NCI-H1105 (cell line): Measurements from ENCODE around the gene DPYSL5.

ENCODE experiments used
- DNase-seq: peaks from one replicate; lab custom pipeline; 2025; lab: John Stamatoyannopoulos, UW

Gene DPYSL5

GRCh38 chr2:26968001-26968400 is 120.1 kb downstream of the DPYSL5 start:
- DNase-seq: no peak

DNA sequence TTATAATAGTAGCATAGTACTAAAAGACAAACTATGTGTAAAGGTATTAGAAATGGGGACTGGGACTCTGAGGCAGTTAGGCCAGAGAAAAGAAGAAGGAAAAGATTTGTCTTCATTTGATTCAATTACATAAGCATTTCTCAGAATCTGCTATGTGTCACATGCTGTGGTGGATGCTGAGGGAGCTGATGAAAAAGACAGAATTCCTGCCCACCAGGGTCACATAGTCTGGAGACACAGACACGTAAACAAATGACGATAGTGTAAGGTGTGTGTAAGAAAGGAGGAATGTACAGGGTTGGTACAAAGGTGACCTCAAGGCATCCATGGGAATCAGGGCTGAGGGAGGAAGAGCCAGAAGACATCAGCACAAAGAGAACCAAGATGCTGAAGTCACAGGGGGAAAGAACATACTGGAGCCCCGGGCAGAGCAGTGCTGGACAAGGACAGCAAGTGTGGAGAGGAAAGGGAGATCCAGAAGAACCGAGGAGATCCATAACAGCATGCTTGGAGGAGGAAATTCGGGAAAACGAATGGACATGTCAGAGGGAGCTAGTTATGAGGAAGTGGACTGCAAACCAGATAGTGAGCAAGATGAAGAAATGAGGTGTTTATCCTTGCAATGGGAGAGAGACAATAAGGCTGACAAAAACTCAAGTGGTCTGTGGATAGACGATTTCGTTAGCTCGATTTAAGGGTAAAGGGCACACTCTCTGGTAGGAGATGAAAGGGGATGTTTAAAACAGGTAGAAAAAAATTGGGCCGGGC is 121.3 kb downstream of the DPYSL5 start:
- DNase-seq: no peak

- peak; percentile 95 for DNase-seq
These were observed 122.5 kb downstream of the DPYSL5 start, which contains the start of gene MAPRE3 for GRCh38 chr2:26970244-26970927. Gene MAPRE3, plus strand, starts transcription at chr2:26970637. Its CDS starts 51,582 bp downstream, at chr2:27022219.

DNA sequence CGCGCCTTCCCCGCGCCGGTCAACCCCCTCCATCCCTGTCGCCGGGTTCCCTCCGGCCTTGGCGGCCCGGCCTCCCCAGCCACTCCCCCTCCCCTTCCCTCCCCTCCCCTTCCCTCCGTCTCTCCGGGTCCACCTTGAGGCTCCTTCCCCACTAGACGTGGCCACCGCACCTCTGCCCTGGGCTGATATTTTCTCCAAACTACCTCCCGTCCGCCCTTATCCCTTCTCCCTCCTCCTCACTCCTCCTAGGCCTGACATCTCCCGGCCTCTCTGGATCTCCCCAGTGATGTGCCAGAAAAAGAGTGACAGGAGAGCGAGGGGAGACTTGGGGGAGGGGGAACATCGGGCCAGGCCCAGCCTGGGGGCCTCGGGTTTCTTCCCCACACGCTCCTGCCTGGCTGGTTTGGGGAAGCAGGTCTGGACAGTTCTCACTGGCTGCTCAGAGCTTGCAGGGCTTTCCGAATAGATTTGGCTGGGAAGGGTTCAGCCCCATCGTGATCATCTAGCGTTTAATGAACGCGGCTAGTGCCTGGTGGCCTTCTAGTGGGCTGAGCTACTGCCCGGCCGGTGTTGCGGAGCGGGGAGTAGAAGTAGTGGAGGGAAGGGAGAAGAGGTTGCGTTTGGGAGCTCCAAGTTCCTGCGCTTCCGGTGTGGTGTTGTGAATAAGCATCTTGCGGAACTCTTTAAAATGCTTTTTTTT is 123.1 kb downstream of the DPYSL5 start:
- no peak for DNase-seq

GRCh38 chr2:26971911-26972786 is 124.2 kb downstream of the DPYSL5 start:
- no peak for DNase-seq

DNA sequence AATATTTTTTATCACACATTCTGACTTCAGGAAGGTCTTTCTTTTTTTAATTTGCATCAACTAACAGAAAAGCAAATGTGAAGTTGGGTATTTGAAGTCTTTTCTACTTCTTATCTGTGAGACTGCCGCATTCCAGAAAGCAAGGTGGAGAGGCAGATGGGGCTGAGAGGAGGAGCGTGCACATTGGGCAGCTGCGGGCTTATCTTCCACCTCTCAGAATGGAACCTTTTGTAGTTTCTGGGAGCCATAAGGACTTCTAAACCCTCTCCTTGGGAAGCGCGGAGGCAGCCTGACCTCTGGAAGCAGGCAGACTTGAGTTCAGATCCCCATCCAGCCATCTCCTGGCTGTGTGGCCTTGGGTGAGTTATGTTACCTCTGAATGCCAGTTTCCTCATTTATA is 126.4 kb downstream of the DPYSL5 start:
- DNase-seq: no peak

DNA sequence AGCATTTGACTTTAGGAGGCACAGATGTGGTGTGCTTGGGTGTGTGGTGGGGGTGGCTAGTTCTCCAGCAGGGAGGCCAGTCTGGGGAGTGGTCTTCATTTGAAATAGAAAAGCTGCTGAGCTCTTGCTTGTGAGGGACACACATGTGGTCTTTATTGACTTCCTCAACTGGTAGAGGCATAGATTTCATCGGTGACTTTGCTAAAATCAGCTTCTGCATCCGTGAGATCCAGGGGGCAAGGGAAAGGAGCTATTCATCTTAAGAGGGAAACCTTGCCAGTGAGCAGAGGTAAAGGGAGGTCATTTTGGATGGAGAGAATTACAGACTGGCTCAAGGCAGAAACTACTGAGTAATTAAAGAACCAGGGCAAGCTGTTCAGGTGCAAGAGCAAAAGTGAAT is 127.2 kb downstream of the DPYSL5 start:
- DNase-seq: no peak

DNA sequence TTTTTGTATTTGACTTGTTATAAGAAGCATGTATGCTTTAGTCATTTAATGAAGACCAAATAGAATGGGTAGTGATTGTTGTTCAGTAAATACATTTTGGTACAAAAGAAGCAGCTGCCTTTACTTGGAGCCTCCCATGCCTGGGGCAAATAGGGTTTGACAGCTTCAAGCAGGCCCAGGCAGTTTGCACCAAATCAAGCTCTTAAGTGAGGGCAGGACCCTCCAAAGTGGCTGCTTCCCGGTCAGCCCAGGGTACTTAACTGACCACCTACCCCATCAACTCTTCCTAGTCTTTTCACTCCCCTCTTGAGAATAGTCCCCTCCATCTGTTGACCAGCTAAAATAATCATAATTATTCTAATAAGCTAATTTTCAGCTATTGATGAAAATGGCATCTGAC is 127.7 kb downstream of the DPYSL5 start:
- DNase-seq: no peak

DNA sequence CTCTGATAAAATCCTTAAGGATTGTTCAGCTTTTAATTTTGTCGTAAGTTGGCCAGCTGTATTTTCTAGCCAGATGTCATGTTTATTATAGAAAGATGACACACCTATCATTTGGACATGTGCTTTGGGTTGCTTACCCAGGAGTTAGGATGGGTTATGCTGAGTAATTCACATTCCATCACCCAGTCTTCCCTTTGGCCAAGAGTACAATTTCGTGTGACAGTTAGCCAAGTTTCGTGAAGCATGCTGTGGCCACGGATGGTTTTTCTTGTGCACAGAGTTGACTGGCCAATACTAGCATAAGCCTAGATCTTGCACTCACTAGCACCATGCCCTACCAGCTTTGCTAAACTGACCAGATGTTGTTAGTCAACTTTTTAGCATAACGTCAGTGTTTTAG is 128.3 kb downstream of the DPYSL5 start:
- no peak for DNase-seq

DNA sequence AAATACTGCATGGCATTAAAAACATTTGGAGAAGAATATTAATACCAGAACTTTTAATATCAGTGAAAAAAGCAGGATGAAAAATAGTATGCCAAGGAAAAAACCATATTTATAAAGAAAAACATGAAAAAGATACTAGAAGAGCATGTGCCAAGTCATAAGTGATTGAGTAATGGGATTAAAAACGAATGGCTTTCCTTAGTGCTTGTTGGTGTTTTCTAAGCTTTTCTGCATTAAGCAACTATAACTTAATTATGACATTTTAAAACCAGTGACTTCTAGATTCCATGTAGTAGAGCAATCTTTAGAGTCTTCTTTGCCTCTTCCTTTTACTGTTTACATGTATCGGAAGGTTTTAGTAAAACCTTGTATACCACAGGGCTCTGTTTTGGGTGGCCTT is 129.1 kb downstream of the DPYSL5 start:
- DNase-seq: no peak

DNA sequence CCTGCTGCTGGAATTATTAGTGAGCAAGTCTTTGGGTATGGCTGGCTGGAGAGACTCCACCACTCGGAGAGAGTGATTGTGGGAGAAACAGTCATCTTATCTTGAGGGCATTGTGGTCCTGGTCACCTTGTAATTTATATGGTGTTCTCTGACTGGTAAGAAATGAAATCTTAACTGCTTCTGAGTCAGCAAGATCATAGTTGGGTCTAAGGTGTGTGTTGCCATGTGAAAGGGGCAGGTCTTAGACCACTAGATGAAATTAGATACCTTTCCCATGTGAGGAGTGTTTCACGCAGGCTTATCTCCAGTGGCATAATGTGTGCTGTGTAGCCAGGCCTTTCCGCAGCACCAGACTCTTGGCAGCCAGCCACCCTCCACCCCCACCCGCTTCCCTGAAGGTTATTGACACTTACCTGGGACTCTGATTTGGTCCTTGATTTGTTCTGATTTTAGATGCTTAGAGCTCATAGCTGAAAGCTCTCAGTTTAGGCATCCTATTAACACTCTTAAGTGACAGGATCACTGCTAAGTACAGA is 130.2 kb downstream of the DPYSL5 start:
- peak; percentile 53 for DNase-seq

- DNase-seq: no peak
These were observed 131.8 kb downstream of the DPYSL5 start for GRCh38 chr2:26979741-26980140.

DNA sequence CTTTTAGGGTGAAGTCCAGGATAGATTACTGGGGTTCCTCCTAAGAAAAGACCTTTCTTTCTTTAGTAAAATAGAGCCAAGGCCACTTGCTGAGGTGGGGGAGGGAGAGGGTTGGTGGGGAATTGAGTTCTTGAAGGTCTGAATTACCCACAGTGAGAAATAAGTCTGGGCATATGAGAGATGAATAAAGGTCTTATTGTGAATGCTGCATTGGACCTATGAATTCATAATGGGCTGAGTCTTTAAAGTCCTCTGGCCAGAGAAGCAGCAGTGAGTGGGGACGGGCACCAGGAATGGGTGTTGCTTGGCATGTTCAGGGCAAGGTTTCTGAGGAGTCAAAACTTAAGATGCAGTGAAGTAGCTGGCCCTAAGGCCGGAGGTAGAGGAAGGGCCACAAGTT is 133.0 kb downstream of the DPYSL5 start:
- no peak for DNase-seq

DNA sequence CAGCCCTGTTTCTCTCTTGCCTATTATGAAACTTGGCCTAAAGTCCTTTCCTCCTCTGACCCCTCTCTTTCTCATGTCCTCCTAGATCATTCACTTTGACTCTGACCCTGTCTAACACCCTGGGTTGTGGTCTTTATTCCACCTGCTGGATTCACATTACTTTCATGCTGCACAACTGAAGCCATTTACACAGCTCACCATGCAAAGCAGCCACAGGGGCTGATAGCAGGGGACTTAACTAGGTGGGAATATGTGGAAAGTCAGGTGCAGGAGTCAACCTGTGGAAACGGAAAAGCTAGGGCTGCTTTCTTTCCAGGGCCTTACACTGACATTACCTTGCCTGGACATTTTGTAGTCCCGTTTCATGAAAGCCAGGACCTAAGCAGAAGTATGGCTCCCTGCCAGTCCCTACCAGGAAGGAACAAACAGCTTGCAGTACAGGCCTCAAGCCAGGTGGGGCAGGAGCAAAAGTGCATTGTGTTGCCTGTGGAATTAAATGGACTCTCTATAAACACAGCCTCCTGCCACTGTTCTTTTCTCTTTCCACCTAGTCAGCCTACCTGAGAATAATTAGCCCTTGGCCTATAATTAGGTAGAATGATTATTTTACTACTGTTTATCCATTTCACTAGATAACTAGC is 134.3 kb downstream of the DPYSL5 start:
- peak; percentile 80 for DNase-seq

GRCh38 chr2:26983746-26984145 is 135.8 kb downstream of the DPYSL5 start:
- DNase-seq: no peak

DNA sequence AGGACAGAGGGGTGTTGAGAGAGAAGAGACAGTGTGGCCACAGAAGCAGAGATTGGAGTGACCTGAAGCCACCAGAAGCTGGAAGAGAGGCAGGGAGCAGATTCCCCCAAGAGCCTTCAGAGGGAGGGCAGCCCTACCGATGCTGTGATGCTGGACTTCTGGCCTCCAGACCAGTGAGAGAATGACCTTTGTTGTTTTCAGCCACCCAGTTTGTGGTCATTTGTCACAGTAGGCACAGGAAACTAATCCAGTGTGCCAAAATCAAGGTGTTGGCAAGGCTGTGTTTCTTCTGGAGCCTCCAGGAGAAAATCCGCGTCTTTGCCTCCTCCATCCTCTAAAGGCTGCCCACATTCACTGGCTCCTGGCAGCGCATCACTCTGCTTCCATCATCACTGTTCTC is 137.9 kb downstream of the DPYSL5 start:
- DNase-seq: no peak

GRCh38 chr2:26986576-26986975 is 138.6 kb downstream of the DPYSL5 start:
- DNase-seq: no peak

GRCh38 chr2:26988058-26988860 is 140.3 kb downstream of the DPYSL5 start:
- no peak for DNase-seq

GRCh38 chr2:26989156-26989555 is 141.2 kb downstream of the DPYSL5 start:
- no peak for DNase-seq

DNA sequence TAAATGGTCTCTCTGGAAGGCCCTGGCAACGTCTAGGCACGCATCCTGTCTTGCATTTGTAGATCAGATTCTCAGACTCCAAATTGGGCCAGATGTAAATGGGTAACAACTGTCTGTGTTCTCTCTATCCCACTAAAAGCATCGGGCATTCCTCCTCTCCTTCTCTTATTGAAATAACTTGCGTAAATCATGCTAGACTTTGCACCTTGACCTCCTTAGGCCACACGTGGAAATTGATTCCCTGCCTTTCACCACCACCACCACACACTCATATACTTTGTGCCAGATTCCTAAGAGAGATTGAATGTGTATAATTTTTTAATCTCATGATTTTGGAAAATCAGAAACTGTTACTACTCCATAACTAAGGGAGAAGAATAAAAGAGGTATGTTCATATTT is 143.8 kb downstream of the DPYSL5 start:
- no peak for DNase-seq
